ENCODE measurements around the gene SMARCA1.
A peak's percentile ranks its signal among the peaks of the same experiment; 100 is the strongest.

Gene SMARCA1

GRCh38 chrX:129530410-129530809, 7.1 kb upstream of the SMARCA1 start:
- no peaks in the 10 kb centered on the region for H3K9me3 ChIP-seq (ENCODE audit: control insufficient read depth in 1 of 2, low read length in 2 of 2)
- no peaks in the 10 kb centered on the region for H3K4me1 ChIP-seq (ENCODE audit: control insufficient read depth in 1 of 2, insufficient read depth in 2 of 2, low read length in 2 of 2)
- H3K9ac ChIP-seq (ENCODE audit: low read depth in 1 of 2, low read length in 2 of 2): no peak overlapping the region
- H3K4me3 ChIP-seq (ENCODE audit: low read depth in 1 of 2, low read length in 2 of 2): no peak overlapping the region
- H3K27ac ChIP-seq (ENCODE audit: low read depth, low read length): no peak overlapping the region
- no peaks in the 10 kb centered on the region for H3K27me3 ChIP-seq (ENCODE audit: control insufficient read depth in 1 of 2, insufficient read depth in 2 of 2, low read length in 2 of 2)
- H3K36me3 ChIP-seq (ENCODE audit: control insufficient read depth in 1 of 2, insufficient read depth in 2 of 2, low read length in 2 of 2): no peaks in the 10 kb centered on the region

- no peak overlapping the region for H3K4me3 ChIP-seq (ENCODE audit: low read depth in 1 of 2, low read length in 2 of 2)
- H3K9ac ChIP-seq (ENCODE audit: low read depth in 1 of 2, low read length in 2 of 2): no peak overlapping the region
- no peak overlapping the region for H3K27ac ChIP-seq (ENCODE audit: low read depth, low read length)
- H3K27me3 ChIP-seq (ENCODE audit: control insufficient read depth in 1 of 2, insufficient read depth in 2 of 2, low read length in 2 of 2): no peaks in the 10 kb centered on the region
- no peaks in the 10 kb centered on the region for H3K4me1 ChIP-seq (ENCODE audit: control insufficient read depth in 1 of 2, insufficient read depth in 2 of 2, low read length in 2 of 2)
- no peaks in the 10 kb centered on the region for H3K9me3 ChIP-seq (ENCODE audit: control insufficient read depth in 1 of 2, low read length in 2 of 2)
- no peaks in the 10 kb centered on the region for H3K36me3 ChIP-seq (ENCODE audit: control insufficient read depth in 1 of 2, insufficient read depth in 2 of 2, low read length in 2 of 2)
Observed at GRCh38 chrX:129529685-129530281, 6.5 kb upstream of the SMARCA1 start.

- Histone ChIP-seq H3K27ac (ENCODE audit: low read depth, low read length) (no peak overlapping the region), H3K36me3 (ENCODE audit: control insufficient read depth in 1 of 2, insufficient read depth in 2 of 2, low read length in 2 of 2) (no peaks in the 10 kb centered on the region), H3K9me3 (ENCODE audit: control insufficient read depth in 1 of 2, low read length in 2 of 2) (no peaks in the 10 kb centered on the region)
Observed at GRCh38 chrX:129525896-129526295, 2.6 kb upstream of the SMARCA1 start.

GRCh38 chrX:129525162-129525561, 1.9 kb upstream of the SMARCA1 start:
- Histone ChIP-seq H3K9ac (ENCODE audit: low read depth in 1 of 2, low read length in 2 of 2) (no peak overlapping the region), H3K27me3 (ENCODE audit: control insufficient read depth in 1 of 2, insufficient read depth in 2 of 2, low read length in 2 of 2) (no peaks in the 10 kb centered on the region), H3K36me3 (ENCODE audit: control insufficient read depth in 1 of 2, insufficient read depth in 2 of 2, low read length in 2 of 2) (no peaks in the 10 kb centered on the region), H3K9me3 (ENCODE audit: control insufficient read depth in 1 of 2, low read length in 2 of 2) (no peaks in the 10 kb centered on the region), H3K4me3 (ENCODE audit: low read depth in 1 of 2, low read length in 2 of 2) (no peak overlapping the region), H3K4me1 (ENCODE audit: control insufficient read depth in 1 of 2, insufficient read depth in 2 of 2, low read length in 2 of 2) (peaks cover 0 to 3% of the 10 kb centered on the region in 2 donors), H3K27ac (ENCODE audit: low read depth, low read length) (no peak overlapping the region)

More at GRCh38 chrX:129525896-129526295, 2.6 kb upstream of the SMARCA1 start:
- Histone ChIP-seq H3K9ac (ENCODE audit: low read depth in 1 of 2, low read length in 2 of 2) (no peak overlapping the region), H3K4me3 (ENCODE audit: low read depth in 1 of 2, low read length in 2 of 2) (no peak overlapping the region), H3K4me1 (ENCODE audit: control insufficient read depth in 1 of 2, insufficient read depth in 2 of 2, low read length in 2 of 2) (peaks cover 0 to 3% of the 10 kb centered on the region in 2 donors), H3K27me3 (ENCODE audit: control insufficient read depth in 1 of 2, insufficient read depth in 2 of 2, low read length in 2 of 2) (no peaks in the 10 kb centered on the region)

GRCh38 chrX:129524250-129524850, 1.1 kb upstream of the SMARCA1 start:
- Histone ChIP-seq H3K27me3 (ENCODE audit: control insufficient read depth in 1 of 2, insufficient read depth in 2 of 2, low read length in 2 of 2) (no peaks in the 10 kb centered on the region), H3K36me3 (ENCODE audit: control insufficient read depth in 1 of 2, insufficient read depth in 2 of 2, low read length in 2 of 2) (no peaks in the 10 kb centered on the region), H3K9ac (ENCODE audit: low read depth in 1 of 2, low read length in 2 of 2) (no peak overlapping the region), H3K4me3 (ENCODE audit: low read depth in 1 of 2, low read length in 2 of 2) (no peak overlapping the region), H3K4me1 (ENCODE audit: control insufficient read depth in 1 of 2, insufficient read depth in 2 of 2, low read length in 2 of 2) (peaks cover 0 to 3% of the 10 kb centered on the region in 2 donors), H3K9me3 (ENCODE audit: control insufficient read depth in 1 of 2, low read length in 2 of 2) (no peaks in the 10 kb centered on the region), H3K27ac (ENCODE audit: low read depth, low read length) (no peak overlapping the region)

- Histone ChIP-seq H3K9me3 (ENCODE audit: control insufficient read depth in 1 of 2, low read length in 2 of 2) (no peaks in the 10 kb centered on the region), H3K4me3 (ENCODE audit: low read depth in 1 of 2, low read length in 2 of 2) (peak overlapping the region; percentile 68 to 71), H3K36me3 (ENCODE audit: control insufficient read depth in 1 of 2, insufficient read depth in 2 of 2, low read length in 2 of 2) (no peaks in the 10 kb centered on the region), H3K9ac (ENCODE audit: low read depth in 1 of 2, low read length in 2 of 2) (peak overlapping the region; percentile 12 to 43), H3K27me3 (ENCODE audit: control insufficient read depth in 1 of 2, insufficient read depth in 2 of 2, low read length in 2 of 2) (no peaks in the 10 kb centered on the region), H3K4me1 (ENCODE audit: control insufficient read depth in 1 of 2, insufficient read depth in 2 of 2, low read length in 2 of 2) (peaks cover 0 to 3% of the 10 kb centered on the region in 2 donors), H3K27ac (ENCODE audit: low read depth, low read length) (peak overlapping the region; percentile 32)
Observed at GRCh38 chrX:129522184-129523078, 859 bp downstream of the SMARCA1 start.

GRCh38 chrX:129520151-129520550, 3.1 kb downstream of the SMARCA1 start:
- Histone ChIP-seq H3K27ac (ENCODE audit: low read depth, low read length) (no peak overlapping the region), H3K4me3 (ENCODE audit: low read depth in 1 of 2, low read length in 2 of 2) (no peak overlapping the region)

GRCh38 chrX:129516402-129516801, 6.9 kb downstream of the SMARCA1 start:
- Histone ChIP-seq H3K4me1 (ENCODE audit: control insufficient read depth in 1 of 2, insufficient read depth in 2 of 2, low read length in 2 of 2) (no peaks in the 10 kb centered on the region), H3K9ac (ENCODE audit: low read depth in 1 of 2, low read length in 2 of 2) (no peak overlapping the region), H3K27me3 (ENCODE audit: control insufficient read depth in 1 of 2, insufficient read depth in 2 of 2, low read length in 2 of 2) (no peaks in the 10 kb centered on the region), H3K9me3 (ENCODE audit: control insufficient read depth in 1 of 2, low read length in 2 of 2) (no peaks in the 10 kb centered on the region), H3K4me3 (ENCODE audit: low read depth in 1 of 2, low read length in 2 of 2) (no peak overlapping the region), H3K27ac (ENCODE audit: low read depth, low read length) (no peak overlapping the region), H3K36me3 (ENCODE audit: control insufficient read depth in 1 of 2, insufficient read depth in 2 of 2, low read length in 2 of 2) (no peaks in the 10 kb centered on the region)

More at GRCh38 chrX:129520151-129520550, 3.1 kb downstream of the SMARCA1 start:
- Histone ChIP-seq H3K27me3 (ENCODE audit: control insufficient read depth in 1 of 2, insufficient read depth in 2 of 2, low read length in 2 of 2) (no peaks in the 10 kb centered on the region), H3K9ac (ENCODE audit: low read depth in 1 of 2, low read length in 2 of 2) (no peak overlapping the region), H3K4me1 (ENCODE audit: control insufficient read depth in 1 of 2, insufficient read depth in 2 of 2, low read length in 2 of 2) (peaks cover 0 to 3% of the 10 kb centered on the region in 2 donors), H3K9me3 (ENCODE audit: control insufficient read depth in 1 of 2, low read length in 2 of 2) (no peaks in the 10 kb centered on the region), H3K36me3 (ENCODE audit: control insufficient read depth in 1 of 2, insufficient read depth in 2 of 2, low read length in 2 of 2) (no peaks in the 10 kb centered on the region)

- no peaks in the 10 kb centered on the region for H3K36me3 ChIP-seq (ENCODE audit: control insufficient read depth in 1 of 2, insufficient read depth in 2 of 2, low read length in 2 of 2)
- no peaks in the 10 kb centered on the region for H3K9me3 ChIP-seq (ENCODE audit: control insufficient read depth in 1 of 2, low read length in 2 of 2)
- no peak overlapping the region for H3K27ac ChIP-seq (ENCODE audit: low read depth, low read length)
Observed at GRCh38 chrX:129512409-129512808, 10.9 kb downstream of the SMARCA1 start.

GRCh38 chrX:129511689-129512088, 11.6 kb downstream of the SMARCA1 start:
- no peaks in the 10 kb centered on the region for H3K4me1 ChIP-seq (ENCODE audit: control insufficient read depth in 1 of 2, insufficient read depth in 2 of 2, low read length in 2 of 2)
- H3K9ac ChIP-seq (ENCODE audit: low read depth in 1 of 2, low read length in 2 of 2): no peak overlapping the region
- no peaks in the 10 kb centered on the region for H3K36me3 ChIP-seq (ENCODE audit: control insufficient read depth in 1 of 2, insufficient read depth in 2 of 2, low read length in 2 of 2)
- no peaks in the 10 kb centered on the region for H3K27me3 ChIP-seq (ENCODE audit: control insufficient read depth in 1 of 2, insufficient read depth in 2 of 2, low read length in 2 of 2)
- H3K27ac ChIP-seq (ENCODE audit: low read depth, low read length): no peak overlapping the region
- no peaks in the 10 kb centered on the region for H3K9me3 ChIP-seq (ENCODE audit: control insufficient read depth in 1 of 2, low read length in 2 of 2)
- H3K4me3 ChIP-seq (ENCODE audit: low read depth in 1 of 2, low read length in 2 of 2): no peak overlapping the region

More at GRCh38 chrX:129512409-129512808, 10.9 kb downstream of the SMARCA1 start:
- no peaks in the 10 kb centered on the region for H3K27me3 ChIP-seq (ENCODE audit: control insufficient read depth in 1 of 2, insufficient read depth in 2 of 2, low read length in 2 of 2)
- no peak overlapping the region for H3K9ac ChIP-seq (ENCODE audit: low read depth in 1 of 2, low read length in 2 of 2)
- no peak overlapping the region for H3K4me3 ChIP-seq (ENCODE audit: low read depth in 1 of 2, low read length in 2 of 2)
- no peaks in the 10 kb centered on the region for H3K4me1 ChIP-seq (ENCODE audit: control insufficient read depth in 1 of 2, insufficient read depth in 2 of 2, low read length in 2 of 2)
